Natural killer cell (primary cell): ENCODE results near the gene CHN1. TPM values are rescaled to one million over a fixed set of nuclear protein-coding genes. Genes with fewer than 3 reads are reported as not detected.

Experiments
- ATAC-seq, 3 donors: fragments of 150-1000 bp in 2 of 3; fragments of 200-7000 bp in 1 of 3; cut with Tn5 transposase; 1 replicate in 1 of 3; 2 replicates in 2 of 3; pipeline ENCODE4 v1.10.0; 2021; ENCODE audit warnings: mild to moderate bottlenecking in 2 of 3, moderate library complexity in 2 of 3
- DNase-seq, 2 donors: peaks; one replicate each; pipeline versions ENCODE4 v3.0.0 to v3.0.0-alpha.2; 2013 to 2021; ENCODE audit warnings: mixed read lengths in 1 of 2
- H3K27ac ChIP-seq: one replicate; pipeline ENCODE4 v1.5.1; 2013; ENCODE audit warnings: mild to moderate bottlenecking, low read length
- H3K27me3 ChIP-seq: one replicate; pipeline ENCODE4 v1.6.1; 2013; ENCODE audit warnings: low read length; ENCODE audit not compliant: control insufficient read depth, insufficient read depth
- H3K36me3 ChIP-seq: one replicate; pipeline ENCODE4 v1.6.1; 2013; ENCODE audit warnings: low read length; ENCODE audit not compliant: control insufficient read depth, insufficient read depth
- H3K4me1 ChIP-seq: one replicate; pipeline ENCODE4 v1.6.1; 2013; ENCODE audit warnings: low read length; ENCODE audit not compliant: control insufficient read depth, insufficient read depth
- H3K4me3 ChIP-seq: one replicate; pipeline ENCODE4 v1.5.1; 2013; ENCODE audit warnings: low read length
- H3K9me3 ChIP-seq: one replicate; pipeline ENCODE4 v1.6.1; 2013; ENCODE audit warnings: low read length; ENCODE audit not compliant: control insufficient read depth, insufficient read depth
- H3K27ac Mint-ChIP-seq, 2 donors: one replicate each; pipeline ENCODE4 v1.8.0; 2022; ENCODE audit warnings: mild to moderate bottlenecking in 2 of 2, mixed read lengths in 2 of 2, moderate library complexity in 1 of 2
- H3K27me3 Mint-ChIP-seq, 2 donors: one replicate each; pipeline ENCODE4 v1.8.0; 2022; ENCODE audit warnings: low read depth in 2 of 2, mixed read lengths in 2 of 2
- H3K36me3 Mint-ChIP-seq: one replicate; pipeline ENCODE4 v1.8.0; 2022; ENCODE audit warnings: mixed read lengths
- H3K4me1 Mint-ChIP-seq, 2 donors: one replicate each; pipeline ENCODE4 v1.8.0; 2022; ENCODE audit warnings: mixed read lengths in 2 of 2
- H3K4me3 Mint-ChIP-seq: one replicate; pipeline ENCODE4 v1.8.0; 2022; ENCODE audit warnings: mild to moderate bottlenecking, moderate library complexity, mixed read lengths
- H3K9me3 Mint-ChIP-seq, 2 donors: one replicate each; pipeline ENCODE4 v1.8.0; 2022; ENCODE audit warnings: mixed read lengths in 2 of 2
- CTCF ChIP-seq: fragments of 200-600 bp; IDR thresholded peaks from one replicate; pipeline ENCODE4 v1.8.0; 2022; ENCODE audit warnings: antibody characterized with exemption
- WGBS: methylation state at CpG from one replicate; pipeline ENCODE4 v1.1.7; 2013; ENCODE audit warnings: missing lambda C conversion rate; ENCODE audit not compliant: insufficient coverage; 5-methylcytosine and 5-hydroxymethylcytosine counted together
- intact Hi-C: fragments of 100-400 bp; cut with micrococcal nuclease; formaldehyde crosslinking; loops from one replicate; pipeline ENCODE4 v1.14.2; 2022
- total RNA-seq, 4 donors: library from RNA; stranded (reverse); fragments of 120-200 nt in 1 of 4; gene quantifications; one replicate each; pipeline versions ENCODE4 v1.2.3 to v1.2.4, GENCODE V29; 2013 to 2022

The CHN1 gene
- total RNA-seq, 3 donors from 2014 or later (not counting 1 experiment from before 2014, with no cell fraction given) = 0.80 to 1.7 (median 0.88) TPM

GRCh38 chr2:174841350-174841749, 163.8 kb downstream of the CHN1 start:
- Histone ChIP-seq H3K27me3 (no peaks in the 10 kb centered on the region), H3K36me3 (no peaks in the 10 kb centered on the region), H3K4me1 (no peaks in the 10 kb centered on the region), H3K27ac (no peak overlapping the region), H3K9me3 (no peaks in the 10 kb centered on the region), H3K4me3 (no peak overlapping the region)
- no peak for DNase-seq
- WGBS = 100% methylated on average over 1 of the region's 2 CpGs
- Mint-ChIP-seq H3K4me3 (no peak overlapping the region), H3K9me3 (no peaks in the 10 kb centered on the region), H3K27me3 (peaks cover 0 to 5% of the 10 kb centered on the region in 2 donors), H3K36me3 (no peaks in the 10 kb centered on the region), H3K27ac (no peak overlapping the region), H3K4me1 (no peaks in the 10 kb centered on the region)
- intact Hi-C loops = no loop called here
- no peak for ATAC-seq
- no peak for TF ChIP-seq CTCF

GRCh38 chr2:174840436-174840835, 164.7 kb downstream of the CHN1 start:
- Mint-ChIP-seq H3K9me3 (peaks cover 0 to 3% of the 10 kb centered on the region in 2 donors), H3K27me3 (no peaks in the 10 kb centered on the region), H3K4me3 (no peak overlapping the region), H3K36me3 (peaks cover 4% of the 10 kb centered on the region), H3K4me1 (no peaks in the 10 kb centered on the region), H3K27ac (no peak overlapping the region)
- WGBS = 90% methylated on average over 2 of the region's 3 CpGs
- no peak overlapping the region for H3K27ac ChIP-seq
- H3K4me3 ChIP-seq = no peak overlapping the region
- no peaks in the 10 kb centered on the region for H3K9me3 ChIP-seq
- no peak for TF ChIP-seq CTCF
- ATAC-seq = no peak
- no peaks in the 10 kb centered on the region for H3K4me1 ChIP-seq
- DNase-seq = no peak
- no peaks in the 10 kb centered on the region for H3K36me3 ChIP-seq
- intact Hi-C loops = no loop called here
- no peaks in the 10 kb centered on the region for H3K27me3 ChIP-seq

- Histone ChIP-seq H3K4me3 (no peak overlapping the region), H3K27me3 (no peaks in the 10 kb centered on the region), H3K9me3 (no peaks in the 10 kb centered on the region), H3K36me3 (no peaks in the 10 kb centered on the region), H3K27ac (no peak overlapping the region), H3K4me1 (no peaks in the 10 kb centered on the region)
- intact Hi-C loops = no loop called here
- Mint-ChIP-seq H3K4me1 (no peaks in the 10 kb centered on the region), H3K4me3 (no peak overlapping the region), H3K27ac (no peak overlapping the region), H3K27me3 (no peaks in the 10 kb centered on the region), H3K9me3 (peaks cover 0 to 6% of the 10 kb centered on the region in 2 donors), H3K36me3 (peaks cover 7% of the 10 kb centered on the region)
- 70% methylated on average over 2 of the region's 3 CpGs for WGBS
- no peak for ATAC-seq
- TF ChIP-seq CTCF = no peak
- DNase-seq = no peak
Observed at GRCh38 chr2:174839662-174840061, 165.5 kb downstream of the CHN1 start.

- WGBS = 100% methylated on average over 1 of the region's 1 CpG
- intact Hi-C loops = no loop called here
- no peak overlapping the region for H3K4me3 ChIP-seq
- Mint-ChIP-seq H3K27me3 (no peaks in the 10 kb centered on the region), H3K4me1 (peaks cover 12% of the 10 kb centered on the region in 2 donors), H3K36me3 (peaks cover 19% of the 10 kb centered on the region), H3K9me3 (peaks cover 6 to 17% of the 10 kb centered on the region in 2 donors), H3K27ac (no peak overlapping the region), H3K4me3 (no peak overlapping the region)
- no peaks in the 10 kb centered on the region for H3K36me3 ChIP-seq
- ATAC-seq (no peak), DNase-seq (no peak)
- no peaks in the 10 kb centered on the region for H3K27me3 ChIP-seq
- H3K27ac ChIP-seq = no peak overlapping the region
- H3K9me3 ChIP-seq = no peaks in the 10 kb centered on the region
- peaks cover 3% of the 10 kb centered on the region for H3K4me1 ChIP-seq
- no peak for TF ChIP-seq CTCF
Observed at GRCh38 chr2:174836995-174837390, 168.2 kb downstream of the CHN1 start.
